Mesenteric fat pad (tissue), 1 donor: ENCODE data around the gene DYNC1H1. TPM values are rescaled to one million over a fixed set of nuclear protein-coding genes. Genes with fewer than 3 reads are reported as not detected.

Experiments
- DNase-seq: peaks from one replicate; pipeline ENCODE4 v3.0.0-alpha.2; 2020; ENCODE audit warnings: low spot score
- total RNA-seq: library from RNA; stranded (reverse); fragmentation: NEBNext Ultra II Directional; extraction: Animal tissue kit (Norgen Biotek cat#: 25700); gene quantifications from one replicate; pipeline ENCODE4 v1.2.1, GENCODE V29; 2021
- donor health status: DM: yes; HTN: yes; CAD: no.

DYNC1H1 gene
- total RNA-seq, 1 donor from 2014 or later = 473 TPM

- no peak for DNase-seq
Observed at GRCh38 chr14:101991352-101991751, 27.0 kb downstream of the DYNC1H1 start.

GRCh38 chr14:101992708-101993107, 28.3 kb downstream of the DYNC1H1 start:
- no peak for DNase-seq

GRCh38 chr14:101997429-101998336, 33.3 kb downstream of the DYNC1H1 start:
- peak; percentile 73 for DNase-seq

GRCh38 chr14:102000902-102001301, 36.5 kb downstream of the DYNC1H1 start:
- no peak for DNase-seq

GRCh38 chr14:102005336-102005735, 41.0 kb downstream of the DYNC1H1 start:
- DNase-seq = no peak

- no peak for DNase-seq
Observed at GRCh38 chr14:102007916-102008418, 43.6 kb downstream of the DYNC1H1 start.

GRCh38 chr14:102008891-102009290, 44.5 kb downstream of the DYNC1H1 start:
- no peak for DNase-seq

- no peak for DNase-seq
Observed at GRCh38 chr14:102011631-102012030, 47.3 kb downstream of the DYNC1H1 start.

- no peak for DNase-seq
Observed at GRCh38 chr14:102012336-102012735, 48.0 kb downstream of the DYNC1H1 start.

GRCh38 chr14:102013669-102014200, 49.4 kb downstream of the DYNC1H1 start:
- DNase-seq = no peak

- DNase-seq = no peak
Observed at GRCh38 chr14:102015045-102015685, 50.8 kb downstream of the DYNC1H1 start.

GRCh38 chr14:102015771-102016170, 51.4 kb downstream of the DYNC1H1 start:
- DNase-seq = no peak

GRCh38 chr14:102016420-102017090, 52.2 kb downstream of the DYNC1H1 start:
- DNase-seq = no peak

- no peak for DNase-seq
Observed at GRCh38 chr14:102018251-102018650, 53.9 kb downstream of the DYNC1H1 start.

GRCh38 chr14:102019006-102019540, 54.7 kb downstream of the DYNC1H1 start:
- DNase-seq = no peak

- DNase-seq = no peak
Observed at GRCh38 chr14:102020058-102020971, 55.9 kb downstream of the DYNC1H1 start.

GRCh38 chr14:102026934-102027333, 62.6 kb downstream of the DYNC1H1 start:
- no peak for DNase-seq

- DNase-seq = no peak
Observed at GRCh38 chr14:102027951-102028350, 63.6 kb downstream of the DYNC1H1 start.

- no peak for DNase-seq
Observed at GRCh38 chr14:102028733-102029132, 64.4 kb downstream of the DYNC1H1 start.

- no peak for DNase-seq
Observed at GRCh38 chr14:102029956-102030355, 65.6 kb downstream of the DYNC1H1 start.
